ENCODE data around the gene MYO7B. TPM values are rescaled to one million over a fixed set of nuclear protein-coding genes. Genes with fewer than 3 reads are reported as not detected.

The MYO7B gene
- total RNA-seq, 1 donor from 2014 or later: 5.2 TPM

- TF ChIP-seq, protein P1, sequence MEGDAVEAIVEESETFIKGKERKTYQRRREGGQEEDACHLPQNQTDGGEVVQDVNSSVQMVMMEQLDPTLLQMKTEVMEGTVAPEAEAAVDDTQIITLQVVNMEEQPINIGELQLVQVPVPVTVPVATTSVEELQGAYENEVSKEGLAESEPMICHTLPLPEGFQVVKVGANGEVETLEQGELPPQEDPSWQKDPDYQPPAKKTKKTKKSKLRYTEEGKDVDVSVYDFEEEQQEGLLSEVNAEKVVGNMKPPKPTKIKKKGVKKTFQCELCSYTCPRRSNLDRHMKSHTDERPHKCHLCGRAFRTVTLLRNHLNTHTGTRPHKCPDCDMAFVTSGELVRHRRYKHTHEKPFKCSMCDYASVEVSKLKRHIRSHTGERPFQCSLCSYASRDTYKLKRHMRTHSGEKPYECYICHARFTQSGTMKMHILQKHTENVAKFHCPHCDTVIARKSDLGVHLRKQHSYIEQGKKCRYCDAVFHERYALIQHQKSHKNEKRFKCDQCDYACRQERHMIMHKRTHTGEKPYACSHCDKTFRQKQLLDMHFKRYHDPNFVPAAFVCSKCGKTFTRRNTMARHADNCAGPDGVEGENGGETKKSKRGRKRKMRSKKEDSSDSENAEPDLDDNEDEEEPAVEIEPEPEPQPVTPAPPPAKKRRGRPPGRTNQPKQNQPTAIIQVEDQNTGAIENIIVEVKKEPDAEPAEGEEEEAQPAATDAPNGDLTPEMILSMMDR (IDR thresholded peaks at IDR 0.05): no peak
- intact Hi-C loops (cut with DNase I): no loop called here
- no peak for DNase-seq
Measured at GRCh38 chr2:127582863-127583861, 47.7 kb downstream of the MYO7B start.

GRCh38 chr2:127584047-127584446 lies 48.6 kb downstream of the MYO7B start:
- no peaks in the 10 kb centered on the region for H3K27me3 ChIP-seq (ENCODE audit: low read depth)
- DNase-seq (no peak), ATAC-seq (no peak)
- no peaks in the 10 kb centered on the region for H3K9me3 ChIP-seq
- no peaks in the 10 kb centered on the region for H3K4me1 ChIP-seq
- TF ChIP-seq, protein P1 (IDR thresholded peaks at IDR 0.05): no peak
- no peaks in the 10 kb centered on the region for H3K36me3 ChIP-seq
- H3K27ac ChIP-seq: no peak overlapping the region
- intact Hi-C loops (cut with DNase I): no loop called here
- no peak overlapping the region for H3K4me3 ChIP-seq

More at GRCh38 chr2:127582863-127583861, 47.7 kb downstream of the MYO7B start:
- no peak overlapping the region for H3K27ac ChIP-seq
- ATAC-seq: no peak
- H3K36me3 ChIP-seq: no peaks in the 10 kb centered on the region
- H3K9me3 ChIP-seq: no peaks in the 10 kb centered on the region
- H3K27me3 ChIP-seq (ENCODE audit: low read depth): no peaks in the 10 kb centered on the region
- no peaks in the 10 kb centered on the region for H3K4me1 ChIP-seq
- H3K4me3 ChIP-seq: no peak overlapping the region

DNA sequence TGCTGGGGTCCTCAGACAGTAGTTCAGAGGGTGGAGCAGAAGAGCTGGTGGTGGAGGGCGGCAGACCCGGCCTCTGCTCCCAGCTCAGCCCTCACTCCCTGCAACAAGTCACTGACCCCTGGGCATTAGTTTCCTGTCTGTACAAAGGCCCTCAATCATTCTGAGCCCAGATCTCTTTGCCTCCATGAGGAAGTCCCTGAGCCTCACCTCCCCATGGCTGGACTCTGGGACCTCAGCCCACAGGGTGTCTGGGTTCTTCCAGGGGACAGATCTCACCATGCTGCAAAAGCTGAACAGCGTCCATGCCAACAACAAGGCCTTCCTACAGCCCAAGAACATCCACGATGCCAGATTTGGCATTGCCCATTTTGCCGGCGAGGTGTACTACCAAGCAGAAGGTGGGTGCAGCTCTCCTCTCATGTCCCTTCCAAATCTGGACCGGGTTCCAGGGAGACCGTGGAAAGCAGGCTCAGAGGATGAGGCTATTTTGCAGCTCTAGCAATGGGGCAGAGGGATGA lies 49.1 kb downstream of the MYO7B start:
- no peaks in the 10 kb centered on the region for H3K27me3 ChIP-seq (ENCODE audit: low read depth)
- DNase-seq (no peak), ATAC-seq (no peak)
- no peaks in the 10 kb centered on the region for H3K4me1 ChIP-seq
- H3K36me3 ChIP-seq: no peaks in the 10 kb centered on the region
- intact Hi-C loops (cut with DNase I): no loop called here
- H3K27ac ChIP-seq: no peak overlapping the region
- TF ChIP-seq, protein P1 (IDR thresholded peaks at IDR 0.05): no peak
- H3K9me3 ChIP-seq: no peaks in the 10 kb centered on the region
- no peak overlapping the region for H3K4me3 ChIP-seq

GRCh38 chr2:127585270-127585807 lies 49.9 kb downstream of the MYO7B start:
- Histone ChIP-seq H3K27ac (no peak overlapping the region), H3K4me3 (no peak overlapping the region), H3K36me3 (no peaks in the 10 kb centered on the region), H3K27me3 (ENCODE audit: low read depth) (no peaks in the 10 kb centered on the region), H3K9me3 (no peaks in the 10 kb centered on the region), H3K4me1 (no peaks in the 10 kb centered on the region)
- TF ChIP-seq, protein P1 (IDR thresholded peaks at IDR 0.05): no peak
- DNase-seq: no peak
- intact Hi-C loops (cut with DNase I): no loop called here
- no peak for ATAC-seq

DNA sequence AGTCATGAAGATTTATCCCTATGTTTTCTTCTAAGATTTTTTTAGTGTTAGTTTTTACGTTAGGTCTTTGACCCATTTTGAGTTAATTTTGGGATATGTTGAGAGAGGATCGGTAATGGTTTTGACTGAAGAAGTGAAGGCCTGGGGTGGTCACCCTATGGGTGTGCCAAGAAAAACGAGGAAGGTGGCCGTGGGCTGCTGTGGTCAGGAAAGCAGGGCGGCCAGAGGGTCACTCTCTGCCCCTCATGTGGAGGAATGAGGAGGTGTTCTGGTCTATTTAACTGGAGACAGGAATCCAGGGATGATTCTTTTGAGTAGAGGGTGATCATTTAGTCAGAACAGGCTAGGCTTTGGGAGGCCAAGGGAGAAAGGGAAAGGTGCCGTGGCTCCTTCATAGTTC lies 50.7 kb downstream of the MYO7B start:
- Histone ChIP-seq H3K36me3 (no peaks in the 10 kb centered on the region), H3K4me1 (no peaks in the 10 kb centered on the region), H3K9me3 (no peaks in the 10 kb centered on the region), H3K27me3 (ENCODE audit: low read depth) (no peaks in the 10 kb centered on the region), H3K27ac (no peak overlapping the region), H3K4me3 (no peak overlapping the region)
- intact Hi-C loops (cut with DNase I): no loop called here
- ATAC-seq (no peak), DNase-seq (no peak)
- TF ChIP-seq, protein P1 (IDR thresholded peaks at IDR 0.05): no peak
